Astrocyte (in vitro differentiated cells and primary cell): Measurements from ENCODE around the gene ZNF639. TPM values are rescaled to one million over a fixed set of nuclear protein-coding genes. Genes with fewer than 3 reads are reported as not detected.

Experiments used
- DNase-seq: peaks from one replicate; pipeline ENCODE4 v3.0.0-alpha.2; 2010; ENCODE audit warnings: low read depth
- FAIRE-seq: peaks from 2 replicates; lab custom pipeline; 2011; peaks lifted over from hg19 to GRCh38; lab: Jason Lieb, UNC
- H2AFZ ChIP-seq: 2 replicates; pipeline ENCODE4 v1.6.0; 2012; ENCODE audit warnings: low read depth, low read length, inconsistent platforms
- H3K27ac ChIP-seq: 2 replicates; pipeline ENCODE4 v1.5.1; 2011; ENCODE audit warnings: low read depth, low read length, inconsistent platforms
- H3K27me3 ChIP-seq: 2 replicates; pipeline ENCODE4 v1.6.0; 2011; ENCODE audit warnings: low read length, inconsistent platforms; ENCODE audit not compliant: insufficient read depth
- H3K36me3 ChIP-seq: 2 replicates; pipeline ENCODE4 v1.5.1; 2011; ENCODE audit warnings: low read length, inconsistent platforms; ENCODE audit not compliant: insufficient read depth
- H3K4me1 ChIP-seq: 2 replicates; pipeline ENCODE4 v1.5.1; 2011; ENCODE audit warnings: low read length, inconsistent platforms; ENCODE audit not compliant: insufficient read depth
- H3K4me2 ChIP-seq: 2 replicates; pipeline ENCODE4 v1.6.0; 2012; ENCODE audit warnings: low read length, inconsistent platforms
- H3K4me3 ChIP-seq: 2 replicates; pipeline ENCODE4 v1.5.1; 2011; ENCODE audit warnings: low read depth, mild to moderate bottlenecking, low read length, inconsistent platforms; ENCODE audit not compliant: insufficient read depth
- H3K79me2 ChIP-seq: 2 replicates; pipeline ENCODE4 v1.6.0; 2012; ENCODE audit warnings: mild to moderate bottlenecking, low read length, inconsistent platforms; ENCODE audit not compliant: insufficient read depth
- H3K9ac ChIP-seq: 2 replicates; pipeline ENCODE4 v1.6.0; 2012; ENCODE audit warnings: mild to moderate bottlenecking, low read length, inconsistent platforms
- H3K9me3 ChIP-seq: 2 replicates; pipeline ENCODE4 v1.5.1; 2012; ENCODE audit warnings: low read depth, mild to moderate bottlenecking, low read length, inconsistent platforms; ENCODE audit not compliant: insufficient read depth
- H4K20me1 ChIP-seq: 2 replicates; pipeline ENCODE4 v1.6.0; 2012; ENCODE audit warnings: low read length, inconsistent platforms; ENCODE audit not compliant: insufficient read depth
- H3K27ac Mint-ChIP-seq: one replicate; pipeline ENCODE4 v1.8.0; 2021; ENCODE audit warnings: mild to moderate bottlenecking, mixed read lengths; ENCODE audit not compliant: unreplicated experiment
- H3K27me3 Mint-ChIP-seq: one replicate; pipeline ENCODE4 v1.8.0; 2021; ENCODE audit warnings: low read depth, mixed read lengths; ENCODE audit not compliant: unreplicated experiment
- H3K36me3 Mint-ChIP-seq: one replicate; pipeline ENCODE4 v1.8.0; 2021; ENCODE audit warnings: low read depth, mixed read lengths; ENCODE audit not compliant: unreplicated experiment
- H3K4me1 Mint-ChIP-seq: one replicate; pipeline ENCODE4 v1.8.0; 2021; ENCODE audit warnings: low read depth, mixed read lengths; ENCODE audit not compliant: unreplicated experiment
- H3K4me3 Mint-ChIP-seq: one replicate; pipeline ENCODE4 v1.8.0; 2021; ENCODE audit warnings: mild to moderate bottlenecking, moderate library complexity, mixed read lengths; ENCODE audit not compliant: unreplicated experiment
- H3K9me3 Mint-ChIP-seq: one replicate; pipeline ENCODE4 v1.8.0; 2021; ENCODE audit warnings: mild to moderate bottlenecking, mixed read lengths; ENCODE audit not compliant: unreplicated experiment
- CTCF ChIP-seq: IDR thresholded peaks from 2 replicates; pipeline ENCODE4 v1.5.1; 2011; ENCODE audit warnings: low read depth, mild to moderate bottlenecking, inconsistent platforms, low read length, moderate library complexity; ENCODE audit not compliant: insufficient read depth
- EZH2 ChIP-seq: IDR thresholded peaks from 2 replicates; pipeline ENCODE4 v1.6.1; 2012; ENCODE audit warnings: mild to moderate bottlenecking, low read length, inconsistent platforms; ENCODE audit not compliant: insufficient read depth
- total RNA-seq: library from RNA; stranded (reverse); gene quantifications from 2 replicates; pipeline ENCODE4 v1.2.1, GENCODE V29; 2021

Gene ZNF639
- total RNA-seq, 1 donor from 2014 or later: 34.4 TPM

GRCh38 chr3:179308001-179308400 is 14.8 kb upstream of the ZNF639 start:
- no peaks in the 10 kb centered on the region for H3K27me3 ChIP-seq
- H2AFZ ChIP-seq: no peak overlapping the region
- no peaks in the 10 kb centered on the region for H3K36me3 ChIP-seq
- no peak overlapping the region for H3K4me3 ChIP-seq
- DNase-seq (no peak), FAIRE-seq (no peak)
- no peaks in the 10 kb centered on the region for H3K79me2 ChIP-seq
- no peaks in the 10 kb centered on the region for H3K9me3 ChIP-seq
- Mint-ChIP-seq H3K9me3 (no peaks in the 10 kb centered on the region), H3K27ac (no peak overlapping the region), H3K27me3 (no peaks in the 10 kb centered on the region), H3K4me1 (peaks cover 11% of the 10 kb centered on the region), H3K36me3 (no peaks in the 10 kb centered on the region), H3K4me3 (no peak overlapping the region)
- no peak overlapping the region for H3K27ac ChIP-seq
- no peaks in the 10 kb centered on the region for H4K20me1 ChIP-seq
- H3K4me2 ChIP-seq: no peak overlapping the region
- no peak for TF ChIP-seq CTCF
- no peak for TF ChIP-seq EZH2
- H3K4me1 ChIP-seq: no peaks in the 10 kb centered on the region
- no peak overlapping the region for H3K9ac ChIP-seq

GRCh38 chr3:179309225-179310078 is 13.4 kb upstream of the ZNF639 start:
- Histone ChIP-seq H2AFZ (no peak overlapping the region), H3K9me3 (no peaks in the 10 kb centered on the region), H3K9ac (no peak overlapping the region), H3K27ac (no peak overlapping the region), H3K4me2 (no peak overlapping the region), H3K4me1 (no peaks in the 10 kb centered on the region), H4K20me1 (no peaks in the 10 kb centered on the region), H3K4me3 (no peak overlapping the region), H3K27me3 (no peaks in the 10 kb centered on the region), H3K36me3 (no peaks in the 10 kb centered on the region), H3K79me2 (no peaks in the 10 kb centered on the region)
- H3K9me3 Mint-ChIP-seq: no peaks in the 10 kb centered on the region
- FAIRE-seq: no peak
- H3K36me3 Mint-ChIP-seq: no peaks in the 10 kb centered on the region
- peaks cover 10% of the 10 kb centered on the region for H3K4me1 Mint-ChIP-seq
- no peak overlapping the region for H3K4me3 Mint-ChIP-seq
- DNase-seq: no peak
- H3K27ac Mint-ChIP-seq: no peak overlapping the region
- no peaks in the 10 kb centered on the region for H3K27me3 Mint-ChIP-seq
- no peak for TF ChIP-seq EZH2
- no peak for TF ChIP-seq CTCF

DNA sequence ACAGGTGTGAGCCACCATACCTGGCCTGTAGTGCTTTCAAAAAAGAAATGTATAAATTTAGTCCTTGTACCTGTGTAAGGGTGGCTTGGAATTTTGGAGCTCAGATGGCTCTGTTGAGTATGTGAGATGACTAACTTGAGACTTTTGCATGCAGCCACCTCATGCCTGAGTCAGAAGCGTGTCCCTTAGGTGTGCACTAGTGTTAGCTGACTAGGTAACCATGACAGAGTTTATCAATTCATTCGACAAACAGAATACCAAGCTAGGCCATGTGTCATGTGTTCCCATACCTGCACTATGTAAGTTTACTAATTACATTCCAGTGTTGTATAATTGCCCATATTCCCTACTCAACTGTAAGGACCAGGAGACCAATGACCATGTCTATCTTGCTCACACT is 4.0 kb upstream of the ZNF639 start:
- Histone ChIP-seq H3K79me2 (peaks cover 10% of the 10 kb centered on the region), H4K20me1 (peaks cover 3% of the 10 kb centered on the region), H3K27ac (no peak overlapping the region), H3K4me1 (peaks cover 9% of the 10 kb centered on the region), H3K36me3 (no peaks in the 10 kb centered on the region), H3K4me3 (no peak overlapping the region), H3K9ac (no peak overlapping the region), H3K27me3 (no peaks in the 10 kb centered on the region), H3K4me2 (no peak overlapping the region), H3K9me3 (no peaks in the 10 kb centered on the region), H2AFZ (no peak overlapping the region)
- Mint-ChIP-seq H3K27me3 (peaks cover 1% of the 10 kb centered on the region), H3K27ac (no peak overlapping the region), H3K36me3 (no peaks in the 10 kb centered on the region), H3K4me1 (no peaks in the 10 kb centered on the region), H3K4me3 (no peak overlapping the region), H3K9me3 (no peaks in the 10 kb centered on the region)
- no peak for DNase-seq
- no peak for TF ChIP-seq EZH2
- no peak for TF ChIP-seq CTCF
- FAIRE-seq: no peak
